Measurements from ENCODE around the gene PARD3B. TPM values are rescaled to one million over a fixed set of nuclear protein-coding genes. Genes with fewer than 3 reads are reported as not detected.

PARD3B gene
- total RNA-seq, 1 experiment from 2014 or later: 3.9 TPM

- POLR2A ChIA-PET (ENCODE audit: unreplicated experiment): no interaction called here
- no peaks in the 10 kb centered on the region for H3K27me3 ChIP-seq (ENCODE audit: low read length)
- no peaks in the 10 kb centered on the region for H3K4me1 ChIP-seq (ENCODE audit: insufficient read depth, low read length)
- no peaks in the 10 kb centered on the region for H3K79me2 ChIP-seq (ENCODE audit: low read length)
- H3K27ac ChIP-seq (ENCODE audit: low read length): no peak overlapping the region
- DNase-seq (no peak), ATAC-seq (no peak)
- BruUV-seq (replicated peaks): no TSS peak
- intact Hi-C loops (cut with micrococcal nuclease): loop anchor here (10.0 kb wide), 1 partner anchor 144 kb away; no protein-coding TSS in a partner anchor
- no peak overlapping the region for H2AFZ ChIP-seq (ENCODE audit: low read length)
- no peak for TF ChIP-seq EZH2phosphoT487 (IDR thresholded peaks at IDR 0.05; ENCODE audit: borderline replicate concordance, low read length)
- no peak for TF ChIP-seq CTCF (conservative IDR thresholded peaks at IDR 0.05; ENCODE audit: low read depth, low read length)
- no peak overlapping the region for H3K9ac ChIP-seq (ENCODE audit: low read length)
- no peak overlapping the region for H3K4me3 ChIP-seq (ENCODE audit: low read length)
- H3K36me3 ChIP-seq (ENCODE audit: low read depth, low read length): no peaks in the 10 kb centered on the region
- CTCF ChIA-PET: no interaction called here
- H3K9me2 ChIP-seq (replicated peaks; ENCODE audit: low read length): no peaks in the 10 kb centered on the region
- H3K9me3 ChIP-seq (ENCODE audit: low read length): no peaks in the 10 kb centered on the region
- H3K4me2 ChIP-seq (ENCODE audit: low read length): no peak overlapping the region
- no peaks in the 10 kb centered on the region for H4K20me1 ChIP-seq (ENCODE audit: low read length)
- H3F3A ChIP-seq (ENCODE audit: low read length, unreplicated experiment): no peaks in the 10 kb centered on the region
Measured at GRCh38 chr2:205531072-205531471, 985.8 kb downstream of the PARD3B start.

GRCh38 chr2:205531489-205532148, 986.3 kb downstream of the PARD3B start:
- Histone ChIP-seq H3K4me3 (ENCODE audit: low read length) (no peak overlapping the region), H3F3A (ENCODE audit: low read length, unreplicated experiment) (no peaks in the 10 kb centered on the region), H3K9me2 (replicated peaks; ENCODE audit: low read length) (no peaks in the 10 kb centered on the region), H3K79me2 (ENCODE audit: low read length) (no peaks in the 10 kb centered on the region), H4K20me1 (ENCODE audit: low read length) (no peaks in the 10 kb centered on the region), H3K27me3 (ENCODE audit: low read length) (no peaks in the 10 kb centered on the region), H3K27ac (ENCODE audit: low read length) (no peak overlapping the region), H3K4me1 (ENCODE audit: insufficient read depth, low read length) (no peaks in the 10 kb centered on the region), H2AFZ (ENCODE audit: low read length) (no peak overlapping the region), H3K36me3 (ENCODE audit: low read depth, low read length) (no peaks in the 10 kb centered on the region), H3K9me3 (ENCODE audit: low read length) (no peaks in the 10 kb centered on the region), H3K9ac (ENCODE audit: low read length) (no peak overlapping the region), H3K4me2 (ENCODE audit: low read length) (no peak overlapping the region)
- no peak for TF ChIP-seq EZH2 (IDR thresholded peaks at IDR 0.05; ENCODE audit: low read length, unreplicated experiment)
- TF ChIP-seq CTCF (conservative IDR thresholded peaks at IDR 0.05; ENCODE audit: low read depth, low read length): no peak
- TF ChIP-seq EZH2phosphoT487 (IDR thresholded peaks at IDR 0.05; ENCODE audit: borderline replicate concordance, low read length): no peak
- no TSS peak for BruUV-seq (replicated peaks)
- ChIA-PET CTCF (no interaction called here), POLR2A (ENCODE audit: unreplicated experiment) (no interaction called here)
- intact Hi-C loops (cut with micrococcal nuclease): loop anchor here (10.0 kb wide), 1 partner anchor 143 kb away; no protein-coding TSS in a partner anchor
- DNase-seq: no peak
- no peak for ATAC-seq

DNA sequence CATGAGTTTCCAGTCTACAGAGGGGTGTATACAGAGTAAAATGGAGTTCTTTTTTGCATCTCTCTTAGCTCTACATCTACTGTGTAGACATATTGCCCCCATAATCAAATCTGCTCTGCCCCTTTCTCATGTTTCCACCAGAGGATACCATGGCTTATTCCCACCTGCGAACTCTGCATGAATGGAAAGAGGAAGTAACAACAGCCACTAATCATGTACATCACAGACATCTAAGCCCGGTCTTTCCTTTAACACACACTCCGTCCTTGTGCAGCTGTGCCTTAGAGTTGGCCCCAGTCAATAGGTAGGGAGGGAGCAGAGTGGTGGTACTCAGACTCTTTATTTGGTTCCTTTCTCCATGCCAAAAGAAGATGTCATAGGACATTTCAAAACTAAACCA, 989.7 kb downstream of the PARD3B start:
- Histone ChIP-seq H3K9me3 (ENCODE audit: low read length) (no peaks in the 10 kb centered on the region), H3K4me1 (ENCODE audit: insufficient read depth, low read length) (no peaks in the 10 kb centered on the region), H3K36me3 (ENCODE audit: low read depth, low read length) (no peaks in the 10 kb centered on the region), H2AFZ (ENCODE audit: low read length) (no peak overlapping the region), H3F3A (ENCODE audit: low read length, unreplicated experiment) (no peaks in the 10 kb centered on the region), H3K27ac (ENCODE audit: low read length) (no peak overlapping the region), H4K20me1 (ENCODE audit: low read length) (no peaks in the 10 kb centered on the region), H3K9me2 (replicated peaks; ENCODE audit: low read length) (no peaks in the 10 kb centered on the region), H3K79me2 (ENCODE audit: low read length) (no peaks in the 10 kb centered on the region), H3K9ac (ENCODE audit: low read length) (no peak overlapping the region), H3K4me2 (ENCODE audit: low read length) (no peak overlapping the region), H3K27me3 (ENCODE audit: low read length) (no peaks in the 10 kb centered on the region), H3K4me3 (ENCODE audit: low read length) (no peak overlapping the region)
- TF ChIP-seq EZH2 (IDR thresholded peaks at IDR 0.05; ENCODE audit: low read length, unreplicated experiment): no peak
- no peak for TF ChIP-seq EZH2phosphoT487 (IDR thresholded peaks at IDR 0.05; ENCODE audit: borderline replicate concordance, low read length)
- no peak for TF ChIP-seq CTCF (conservative IDR thresholded peaks at IDR 0.05; ENCODE audit: low read depth, low read length)
- ATAC-seq (no peak), DNase-seq (no peak)
- POLR2A ChIA-PET (ENCODE audit: unreplicated experiment): no interaction called here
- intact Hi-C loops (cut with micrococcal nuclease): loop anchor here (10.0 kb wide), 1 partner anchor 140 kb away; no protein-coding TSS in a partner anchor
- CTCF ChIA-PET: no interaction called here
- BruUV-seq (replicated peaks): no TSS peak

Measured in PC-3 (cell line).